Hepatocyte (in vitro differentiated cells): ENCODE results near the gene FAM237B. TPM values are rescaled to one million over a fixed set of nuclear protein-coding genes. Genes with fewer than 3 reads are reported as not detected.
"Not testable (repeated sequence)": the region's sequence is repeated elsewhere in the genome, so short reads cannot be mapped to it uniquely, and the experiment has no call there.

ENCODE experiments used
- DNase-seq: peaks from one replicate; pipeline ENCODE4 v3.0.0-alpha.2; 2016; ENCODE audit warnings: low spot score
- H2AFZ ChIP-seq: fragments of 200-600 bp; sonication (generic); 2 replicates; pipeline ENCODE4 v1.6.0; 2016; ENCODE audit warnings: antibody characterized with exemption, mild to moderate bottlenecking
- H3K27ac ChIP-seq: fragments of 200-600 bp; sonication (generic); 2 replicates; pipeline ENCODE4 v1.5.1; 2016; ENCODE audit warnings: mild to moderate bottlenecking
- H3K27me3 ChIP-seq: fragments of 200-600 bp; sonication (generic); 2 replicates; pipeline ENCODE4 v1.6.1; 2016
- H3K36me3 ChIP-seq: fragments of 200-600 bp; sonication (generic); replicated peaks from 2 replicates; pipeline ENCODE4 v1.5.1; 2016; ENCODE audit warnings: low read depth; ENCODE audit not compliant: insufficient read depth
- H3K4me1 ChIP-seq: fragments of 200-600 bp; sonication (generic); 2 replicates; pipeline ENCODE4 v1.5.1; 2016; ENCODE audit warnings: mild to moderate bottlenecking, moderate library complexity; ENCODE audit not compliant: insufficient read depth
- H3K4me2 ChIP-seq: fragments of 200-600 bp; sonication (generic); 2 replicates; pipeline ENCODE4 v1.6.0; 2016
- H3K4me3 ChIP-seq: fragments of 200-600 bp; sonication (generic); 2 replicates; pipeline ENCODE4 v1.5.1; 2016; ENCODE audit warnings: mild to moderate bottlenecking
- H3K79me2 ChIP-seq: fragments of 200-600 bp; sonication (generic); 2 replicates; pipeline ENCODE4 v1.6.0; 2017; ENCODE audit warnings: mild to moderate bottlenecking
- H3K9me2 ChIP-seq: fragments of 200-600 bp; sonication (generic); replicated peaks from 2 replicates; pipeline ENCODE4 v1.6.0; 2017; ENCODE audit warnings: mild to moderate bottlenecking; ENCODE audit not compliant: insufficient read depth
- H3K9me3 ChIP-seq: fragments of 200-600 bp; sonication (generic); 2 replicates; pipeline ENCODE4 v1.5.1; 2016; ENCODE audit warnings: low read depth, mild to moderate bottlenecking
- H4K20me1 ChIP-seq: fragments of 200-600 bp; sonication (generic); 2 replicates; pipeline ENCODE4 v1.6.0; 2016; ENCODE audit warnings: mild to moderate bottlenecking; ENCODE audit not compliant: insufficient read depth, poor library complexity, severe bottlenecking
- EZH2 ChIP-seq: fragments of 200-600 bp; sonication (generic); IDR thresholded peaks from 2 replicates; pipeline ENCODE4 v1.6.1; 2016; ENCODE audit warnings: antibody characterized with exemption, mild to moderate bottlenecking, borderline replicate concordance
- EZH2phosphoT487 ChIP-seq: fragments of 200-600 bp; sonication (generic); IDR thresholded peaks from one replicate; pipeline ENCODE4 v1.6.1; 2018; ENCODE audit warnings: antibody characterized with exemption, mild to moderate bottlenecking, low read depth, moderate library complexity; ENCODE audit not compliant: unreplicated experiment, severe bottlenecking
- WGBS: methylation state at CpG from one replicate; pipeline ENCODE4 v1.1.6; 2016; ENCODE audit warnings: low lambda C conversion rate; ENCODE audit errors: missing lambda C conversion rate; 5-methylcytosine and 5-hydroxymethylcytosine counted together
- polyA plus RNA-seq: library from polyadenylated mRNA; unstranded; fragments of >200 nt; fragmentation: Nextera tagmentation; extraction: Ambion mirVana; gene quantifications from 2 replicates; pipeline ENCODE4 v1.2.1, GENCODE V29; 2016
- total RNA-seq: library from RNA; depleted of rRNA; stranded (reverse); fragments of >200 nt; gene quantifications from 2 replicates; pipeline ENCODE4 v1.2.3, GENCODE V29; 2014
- TF ChIP-seq, protein P1 (sequence below): fragments of 200-600 bp; sonication (generic); IDR thresholded peaks from 2 replicates; pipeline ENCODE4 v1.5.1; 2016; ENCODE audit warnings: antibody characterized with exemption, mild to moderate bottlenecking; ENCODE audit not compliant: poor library complexity

FAM237B gene
- total RNA-seq (not detected in 2 replicates), polyA plus RNA-seq (not detected in 2 replicates)

DNA sequence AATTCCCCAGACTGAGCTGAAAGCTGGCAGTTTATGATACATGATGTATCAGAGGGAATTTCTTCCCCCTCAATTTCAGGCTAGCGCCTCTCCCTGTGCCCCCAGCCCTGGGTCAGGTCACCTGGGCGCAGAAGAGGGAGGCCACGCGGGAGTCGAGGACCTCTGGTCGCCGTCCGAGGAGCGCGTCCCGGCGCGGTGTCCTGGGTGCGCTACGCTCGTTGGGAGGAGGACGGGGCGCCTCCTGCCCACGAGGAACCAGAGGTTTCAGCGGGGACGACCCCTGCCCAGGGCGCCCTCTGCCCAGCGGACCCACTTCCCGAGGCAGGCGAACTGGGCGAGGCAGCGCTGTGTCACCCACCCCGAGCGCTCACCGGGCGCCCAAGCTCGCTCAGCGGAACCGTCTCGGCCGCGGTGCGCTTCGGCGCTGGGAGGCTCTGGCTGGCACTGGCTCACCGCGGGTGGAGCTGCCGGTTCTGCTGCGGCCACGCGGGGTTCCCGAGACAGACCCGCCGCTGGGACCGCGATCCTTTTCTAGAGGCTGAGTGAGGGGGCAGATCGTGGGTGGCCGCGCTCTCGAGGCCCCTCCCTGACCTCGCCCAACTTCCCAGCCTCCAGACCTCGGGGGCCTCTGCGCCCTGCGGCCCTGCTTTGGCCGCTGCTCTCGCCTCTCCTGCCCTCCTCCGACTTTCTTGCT is at the start of gene FAM237B:
FAM237B (minus strand) TSS at position 504 of the 694 bp plus-strand sequence. CDS start 1,556 bp downstream, outside the sequence.
- 4% methylated on average over 43 of the region's 62 CpGs for WGBS
- H2AFZ ChIP-seq: peak within 1 kb of the TSS; percentile 44

DNA sequence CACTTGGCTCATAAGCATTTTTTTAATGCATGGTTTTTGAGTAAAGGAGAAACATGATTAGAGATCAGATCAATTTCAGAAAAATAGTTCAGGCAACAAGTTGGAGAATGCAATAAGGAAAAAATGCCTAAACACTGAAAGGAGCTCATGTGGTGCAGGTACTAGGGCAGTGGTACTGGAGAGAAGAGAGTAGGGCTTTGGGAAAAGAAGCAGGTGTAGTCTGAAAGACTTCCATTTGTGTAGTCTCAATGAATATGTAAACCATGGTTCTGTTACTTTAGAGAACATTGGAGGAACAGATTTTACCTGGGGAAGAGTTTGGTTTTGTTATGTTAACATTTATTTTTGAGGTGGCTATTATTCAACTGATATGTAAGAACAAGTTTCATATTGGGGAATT is 30.9 kb upstream of the FAM237B start:
- H3K79me2 ChIP-seq: peaks cover 63% of the 10 kb centered on the region
- H3K9me2 ChIP-seq: no peaks in the 10 kb centered on the region
- H3K9me3 ChIP-seq: no peaks in the 10 kb centered on the region
- no peak for DNase-seq
- H3K4me2 ChIP-seq: no peak overlapping the region
- H2AFZ ChIP-seq: no peak overlapping the region
- H3K36me3 ChIP-seq: no peaks in the 10 kb centered on the region
- TF ChIP-seq, protein P1, sequence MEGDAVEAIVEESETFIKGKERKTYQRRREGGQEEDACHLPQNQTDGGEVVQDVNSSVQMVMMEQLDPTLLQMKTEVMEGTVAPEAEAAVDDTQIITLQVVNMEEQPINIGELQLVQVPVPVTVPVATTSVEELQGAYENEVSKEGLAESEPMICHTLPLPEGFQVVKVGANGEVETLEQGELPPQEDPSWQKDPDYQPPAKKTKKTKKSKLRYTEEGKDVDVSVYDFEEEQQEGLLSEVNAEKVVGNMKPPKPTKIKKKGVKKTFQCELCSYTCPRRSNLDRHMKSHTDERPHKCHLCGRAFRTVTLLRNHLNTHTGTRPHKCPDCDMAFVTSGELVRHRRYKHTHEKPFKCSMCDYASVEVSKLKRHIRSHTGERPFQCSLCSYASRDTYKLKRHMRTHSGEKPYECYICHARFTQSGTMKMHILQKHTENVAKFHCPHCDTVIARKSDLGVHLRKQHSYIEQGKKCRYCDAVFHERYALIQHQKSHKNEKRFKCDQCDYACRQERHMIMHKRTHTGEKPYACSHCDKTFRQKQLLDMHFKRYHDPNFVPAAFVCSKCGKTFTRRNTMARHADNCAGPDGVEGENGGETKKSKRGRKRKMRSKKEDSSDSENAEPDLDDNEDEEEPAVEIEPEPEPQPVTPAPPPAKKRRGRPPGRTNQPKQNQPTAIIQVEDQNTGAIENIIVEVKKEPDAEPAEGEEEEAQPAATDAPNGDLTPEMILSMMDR: no peak
- TF ChIP-seq EZH2 (no peak), EZH2phosphoT487 (no peak)
- no peak overlapping the region for H3K4me3 ChIP-seq
- H3K27me3 ChIP-seq: no peaks in the 10 kb centered on the region
- no peaks in the 10 kb centered on the region for H4K20me1 ChIP-seq
- H3K27ac ChIP-seq: no peak overlapping the region
- no peaks in the 10 kb centered on the region for H3K4me1 ChIP-seq

More for the DNA sequence above, at the start of gene FAM237B:
- H3K9me2 ChIP-seq: no peaks in the 10 kb centered on the region
- peak within 1 kb of the TSS; percentile 89 for H3K4me2 ChIP-seq
- TF ChIP-seq EZH2phosphoT487 (no peak), EZH2 (peak; percentile 55)
- H3K36me3 ChIP-seq: no peaks in the 10 kb centered on the region
- DNase-seq: peak; percentile 24
- no peaks in the 10 kb centered on the region for H4K20me1 ChIP-seq
- H3K4me1 ChIP-seq: peaks cover 2% of the 10 kb centered on the region
- no peaks in the 10 kb centered on the region for H3K9me3 ChIP-seq
- H3K79me2 ChIP-seq: no peaks in the 10 kb centered on the region
- H3K27me3 ChIP-seq: peaks cover 79% of the 10 kb centered on the region
- H3K27ac ChIP-seq: no peak within 1 kb of the TSS
- H3K4me3 ChIP-seq: peak within 1 kb of the TSS; percentile 26

DNA sequence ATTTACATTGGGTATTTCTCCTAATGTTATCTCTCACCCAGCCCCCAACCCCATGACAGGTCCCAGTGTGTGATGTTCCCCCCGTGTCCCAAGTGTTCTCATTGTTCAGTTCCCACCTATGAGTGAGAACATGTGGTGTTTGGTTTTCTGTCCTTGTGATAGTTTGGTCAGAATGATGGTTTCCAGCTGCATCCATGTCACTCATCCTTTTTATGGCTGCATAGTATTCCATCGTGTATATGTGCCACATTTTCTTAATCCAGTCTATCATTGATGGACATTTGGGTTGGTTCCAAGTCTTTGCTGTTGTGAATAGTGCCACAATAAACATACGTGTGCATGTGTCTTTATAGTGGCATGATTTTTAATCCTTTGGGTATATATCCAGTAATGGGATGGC is 28.9 kb upstream of the FAM237B start:
- WGBS: 93% methylated on average over 3 of the region's 3 CpGs
- H3K27me3 ChIP-seq, H3K4me1 ChIP-seq, H3K9me3 ChIP-seq, H3K36me3 ChIP-seq, H2AFZ ChIP-seq, DNase-seq, H4K20me1 ChIP-seq, H3K4me2 ChIP-seq, H3K27ac ChIP-seq, H3K9me2 ChIP-seq, H3K4me3 ChIP-seq: not testable (repeated sequence)
- peaks cover 64% of the 10 kb centered on the region for H3K79me2 ChIP-seq

DNA sequence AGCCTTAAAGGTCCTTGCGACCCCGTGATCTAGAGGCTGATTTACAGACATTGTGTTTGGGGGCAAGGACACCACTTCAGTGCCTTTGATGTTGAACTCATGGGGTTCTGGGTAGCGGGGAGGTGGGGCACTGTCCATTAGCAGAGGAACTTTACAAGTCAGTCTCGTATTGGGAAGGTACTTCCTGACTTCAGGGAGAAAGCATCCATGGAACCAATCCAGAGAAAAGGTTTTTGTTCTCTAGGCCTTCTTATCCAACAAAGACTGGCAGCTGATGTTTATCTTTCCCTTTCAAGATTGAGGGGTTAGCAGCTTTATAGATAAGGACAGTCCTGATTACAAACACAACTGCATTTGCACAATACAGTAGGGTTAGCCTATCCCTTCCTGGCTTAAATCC is 28.2 kb upstream of the FAM237B start:
- Histone ChIP-seq H3K4me2 (no peak overlapping the region), H3K9me3 (no peaks in the 10 kb centered on the region), H4K20me1 (no peaks in the 10 kb centered on the region), H2AFZ (no peak overlapping the region), H3K4me1 (no peaks in the 10 kb centered on the region), H3K36me3 (no peaks in the 10 kb centered on the region), H3K4me3 (no peak overlapping the region), H3K27me3 (no peaks in the 10 kb centered on the region), H3K9me2 (no peaks in the 10 kb centered on the region), H3K27ac (no peak overlapping the region), H3K79me2 (peaks cover 64% of the 10 kb centered on the region)
- 56% methylated on average over 4 of the region's 4 CpGs for WGBS
- no peak for TF ChIP-seq EZH2phosphoT487
- TF ChIP-seq EZH2: no peak
- TF ChIP-seq, protein P1: no peak
- no peak for DNase-seq
